HG03439 (cell line): ENCODE results near the gene RIF1.
"Not testable (repeated sequence)": the region's sequence is repeated elsewhere in the genome, so short reads cannot be mapped to it uniquely, and the experiment has no call there.

Experiments used
- ATAC-seq: cut with Tn5 transposase; IDR thresholded peaks from one replicate; pipeline ENCODE4 v1.9.1; 2021; ENCODE audit warnings: mild to moderate bottlenecking, moderate library complexity; ENCODE audit not compliant: unreplicated experiment

The RIF1 gene

GRCh38 chr2:151421681-151422080, 12.0 kb downstream of the RIF1 start:
- not testable (repeated sequence) for ATAC-seq

GRCh38 chr2:151422917-151423439, 13.3 kb downstream of the RIF1 start:
- peak; percentile 69 for ATAC-seq

- ATAC-seq, result no peak
Observed at GRCh38 chr2:151423760-151424159, 14.1 kb downstream of the RIF1 start.

- no peak for ATAC-seq
Observed at GRCh38 chr2:151437630-151438029, 27.9 kb downstream of the RIF1 start.

- no peak for ATAC-seq
Observed at GRCh38 chr2:151438506-151438905, 28.8 kb downstream of the RIF1 start.

- ATAC-seq, result no peak
Observed at GRCh38 chr2:151439127-151439526, 29.4 kb downstream of the RIF1 start.

GRCh38 chr2:151459358-151459757, 49.7 kb downstream of the RIF1 start:
- no peak for ATAC-seq

- ATAC-seq, result no peak
Observed at GRCh38 chr2:151465771-151466170, 56.1 kb downstream of the RIF1 start.

- ATAC-seq, result no peak
Observed at GRCh38 chr2:151470556-151470955, 60.9 kb downstream of the RIF1 start.

GRCh38 chr2:151472966-151473365, 63.3 kb downstream of the RIF1 start:
- no peak for ATAC-seq

- no peak for ATAC-seq
Observed at GRCh38 chr2:151475071-151475470, 65.4 kb downstream of the RIF1 start.

- ATAC-seq, result no peak
Observed at GRCh38 chr2:151476287-151476686, 66.6 kb downstream of the RIF1 start.

GRCh38 chr2:151478011-151478410, 68.3 kb downstream of the RIF1 start:
- ATAC-seq, result no peak

- no peak for ATAC-seq
Observed at GRCh38 chr2:151481744-151482143, 72.0 kb downstream of the RIF1 start.

GRCh38 chr2:151482171-151482725, 72.5 kb downstream of the RIF1 start:
- no peak for ATAC-seq

GRCh38 chr2:151483546-151483945, 73.8 kb downstream of the RIF1 start:
- no peak for ATAC-seq

GRCh38 chr2:151484100-151484499, 74.4 kb downstream of the RIF1 start:
- ATAC-seq, result no peak

GRCh38 chr2:151486053-151486452, 76.4 kb downstream of the RIF1 start:
- no peak for ATAC-seq

- no peak for ATAC-seq
Observed at GRCh38 chr2:151490276-151490675, 80.6 kb downstream of the RIF1 start.

GRCh38 chr2:151491496-151491895, 81.8 kb downstream of the RIF1 start:
- ATAC-seq, result no peak

- ATAC-seq, result no peak
Observed at GRCh38 chr2:151498178-151498577, 88.5 kb downstream of the RIF1 start.

- ATAC-seq, result no peak
Observed at GRCh38 chr2:151506170-151506569, 96.5 kb downstream of the RIF1 start.

GRCh38 chr2:151508519-151508918, 98.8 kb downstream of the RIF1 start:
- ATAC-seq, result no peak
